Endothelial cell of umbilical vein (primary cell): ENCODE data around the gene CCDC144A. TPM values are rescaled to one million over a fixed set of nuclear protein-coding genes. Genes with fewer than 3 reads are reported as not detected.
"Not testable (repeated sequence)": the region's sequence is repeated elsewhere in the genome, so short reads cannot be mapped to it uniquely, and the experiment has no call there.

Experiments
- BruUV-seq: library from RNA; stranded (reverse); fragments of 400-500 nt; replicated peaks from 2 replicates; lab custom pipeline; 2021; lab: Mats Ljungman, UMichigan
- CTCF ChIA-PET: fragments of 300-600, 350-600 bp; sonication (Branson Sonifier 250); formaldehyde crosslinking; loops from one replicate; lab custom pipeline; 2021; ENCODE audit warnings: antibody characterized with exemption, inconsistent platforms; lab: Charles Lee
- POLR2A ChIA-PET: fragments of 300-600, 350-600 bp; sonication (Branson Sonifier 250); formaldehyde crosslinking; loops from one replicate; lab custom pipeline; 2021; ENCODE audit warnings: antibody characterized with exemption, inconsistent platforms; lab: Charles Lee
- DNase-seq: peaks from one replicate; pipeline ENCODE4 v3.0.0-alpha.2; 2011; ENCODE audit warnings: low read depth, low spot score
- FAIRE-seq: peaks from 2 replicates; lab custom pipeline; 2011; peaks lifted over from hg19 to GRCh38; lab: Jason Lieb, UNC
- H2AFZ ChIP-seq: 2 replicates; pipeline ENCODE4 v1.6.0; 2012; ENCODE audit warnings: low read depth, low read length, control low read depth, inconsistent platforms
- H3K27ac ChIP-seq: 2 replicates; pipeline ENCODE4 v1.5.1; 2011; ENCODE audit warnings: low read depth, mild to moderate bottlenecking, control low read depth, low read length, moderate library complexity; ENCODE audit not compliant: insufficient read depth
- H3K27me3 ChIP-seq, 2 experiments: 2 replicates each; pipeline versions ENCODE4 v1.6.0 to v1.6.1; 2011; ENCODE audit warnings: low read length in 2 of 2, mixed read lengths in 1 of 2; ENCODE audit not compliant: control insufficient read depth in 2 of 2, insufficient read depth in 2 of 2
- H3K36me3 ChIP-seq, 2 experiments: 2 replicates in 1 of 2; 3 replicates in 1 of 2; pipeline ENCODE4 v1.5.1; 2011; ENCODE audit warnings: low read length in 2 of 2, mild to moderate bottlenecking in 1 of 2, moderate library complexity in 1 of 2; ENCODE audit not compliant: control insufficient read depth in 2 of 2, insufficient read depth in 2 of 2; ENCODE audit errors: extremely low read depth in 1 of 2
- H3K4me1 ChIP-seq: 3 replicates; pipeline ENCODE4 v1.5.1; 2011; ENCODE audit warnings: mild to moderate bottlenecking, low read length; ENCODE audit not compliant: control insufficient read depth, insufficient read depth; ENCODE audit errors: extremely low read depth
- H3K4me2 ChIP-seq: 2 replicates; pipeline ENCODE4 v1.6.1; 2011; ENCODE audit warnings: low read length, control low read depth, mixed read lengths; ENCODE audit not compliant: insufficient read depth
- H3K4me3 ChIP-seq, 3 experiments: fragments of 200-600 bp in 1 of 3; sonication (generic), shearing (Covaris generic) in 1 of 3; replicated peaks in 1 of 3; 2 replicates each; pipeline ENCODE4 v1.5.1; 2011 to 2016; ENCODE audit warnings: control low read depth in 3 of 3, low read length in 3 of 3, mild to moderate bottlenecking in 2 of 3, inconsistent platforms in 1 of 3, low read depth in 1 of 3, moderate library complexity in 1 of 3; ENCODE audit not compliant: insufficient read depth in 1 of 3
- H3K79me2 ChIP-seq: 2 replicates; pipeline ENCODE4 v1.6.0; 2012; ENCODE audit warnings: low read length, inconsistent platforms; ENCODE audit not compliant: control insufficient read depth, insufficient read depth
- H3K9ac ChIP-seq: replicated peaks from 2 replicates; pipeline ENCODE3; 2011; ENCODE audit warnings: low read length, control low read depth; ENCODE audit not compliant: insufficient read depth; ENCODE audit errors: extremely low read depth
- H3K9me1 ChIP-seq: replicated peaks from 3 replicates; pipeline ENCODE4 v1.6.0; 2011; ENCODE audit warnings: mild to moderate bottlenecking, low read length; ENCODE audit not compliant: control insufficient read depth, insufficient read depth; ENCODE audit errors: extremely low read depth
- H3K9me3 ChIP-seq: replicated peaks from 2 replicates; pipeline ENCODE4 v1.5.1; 2012; ENCODE audit warnings: low read length, inconsistent platforms; ENCODE audit not compliant: control insufficient read depth, insufficient read depth
- H4K20me1 ChIP-seq: replicated peaks from 2 replicates; pipeline ENCODE3; 2011; ENCODE audit warnings: mild to moderate bottlenecking, low read length; ENCODE audit not compliant: control insufficient read depth, insufficient read depth; ENCODE audit errors: extremely low read depth
- CTCF ChIP-seq, 2 donors: IDR thresholded peaks; 1 replicate in 1 of 2; 2 replicates in 1 of 2; pipeline ENCODE4 v1.5.1; 2011; ENCODE audit warnings: low read length in 2 of 2, mild to moderate bottlenecking in 2 of 2, moderate library complexity in 2 of 2, control low read depth in 1 of 2, inconsistent platforms in 1 of 2, low read depth in 1 of 2; ENCODE audit not compliant: insufficient read depth in 1 of 2; ENCODE audit errors: extremely low read depth in 1 of 2
- EZH2 ChIP-seq: IDR thresholded peaks from 2 replicates; pipeline ENCODE4 v1.6.1; 2012; ENCODE audit warnings: borderline replicate concordance, low read depth, mild to moderate bottlenecking, moderate library complexity, low read length, inconsistent platforms; ENCODE audit not compliant: severe bottlenecking
- JUN ChIP-seq: IDR thresholded peaks from 2 replicates; pipeline ENCODE4 v1.6.1; 2011; ENCODE audit warnings: borderline replicate concordance, low read depth; ENCODE audit not compliant: insufficient read length, insufficient read depth
- MAX ChIP-seq: IDR thresholded peaks from 2 replicates; pipeline ENCODE4 v1.6.1; 2011; ENCODE audit not compliant: insufficient read depth, insufficient read length
- MYC ChIP-seq: IDR thresholded peaks from one replicate; pipeline ENCODE4 v1.6.1; 2011; ENCODE audit warnings: mild to moderate bottlenecking, low read depth, low read length
- POLR2A ChIP-seq: IDR thresholded peaks from 2 replicates; pipeline ENCODE4 v1.6.1; 2012; ENCODE audit warnings: low read depth, mild to moderate bottlenecking, control low read depth, low read length
- dilution Hi-C: fragments of 300-500 bp; cut with MboI; formaldehyde crosslinking; loops from one replicate; pipeline ENCODE4 v1.15.0; 2019; ENCODE audit warnings: low sequenced_read_pairs; ENCODE audit not compliant: extremely low pct_ligation_motif_present
- intact Hi-C: fragments of 100-400 bp; cut with micrococcal nuclease; formaldehyde crosslinking; loops from one replicate; pipeline ENCODE4 v1.10.0; 2022
- polyA plus RNA-seq, 4 experiments: library from polyadenylated mRNA; depleted of rRNA in 3 of 4; stranded (reverse) in 3 of 4; unstranded in 1 of 4; fragments of >200 nt; gene quantifications; 2 replicates each; pipeline versions ENCODE4 v1.2.1 to v1.2.3, GENCODE V29; 2011 to 2012; ENCODE audit warnings: missing spikeins in 1 of 4
- total RNA-seq: library from RNA; stranded (reverse); gene quantifications from 2 replicates; pipeline ENCODE4 v1.2.3, GENCODE V29; 2021

CCDC144A gene
- total and polyA plus RNA-seq, 2 donors (not counting 3 experiments of a cell fraction or from before 2014, with no cell fraction given), result 0.27 to 7.4 TPM

DNA sequence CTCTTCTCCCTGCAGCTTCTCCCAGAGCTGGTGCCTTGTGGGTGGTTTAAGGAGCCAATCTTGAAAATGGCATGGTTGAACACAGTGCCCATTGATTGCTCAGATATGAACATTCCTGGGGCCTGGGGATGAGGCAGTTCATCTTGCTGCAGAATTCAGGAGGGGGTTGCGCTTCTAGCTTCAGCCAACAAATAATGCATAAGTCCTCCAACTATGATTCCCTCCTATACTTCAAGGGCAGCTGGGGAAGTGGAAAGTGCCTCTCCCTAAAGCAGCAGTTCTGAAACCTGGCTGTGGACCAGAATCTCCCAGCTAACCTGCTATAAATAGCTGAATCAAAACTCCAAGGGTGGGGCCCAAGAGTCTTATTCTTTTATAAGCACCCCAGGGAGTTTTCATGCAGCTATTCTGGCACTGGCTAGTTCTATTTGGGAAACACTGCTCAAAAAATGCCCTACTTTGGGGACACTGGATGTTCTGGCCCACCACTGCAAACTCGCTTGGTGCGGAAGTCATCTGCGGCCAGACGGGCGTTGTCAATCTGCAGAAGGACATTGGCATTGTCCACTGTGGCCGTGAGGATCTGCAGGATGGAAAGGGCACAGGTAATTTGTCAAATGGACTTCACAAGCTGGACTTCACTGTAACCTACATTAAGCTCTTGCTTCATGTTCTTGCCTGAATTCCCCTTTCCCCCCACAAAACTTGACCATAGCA lies 130.3 kb downstream of the CCDC144A start:
- dilution Hi-C loops (no loop called here), intact Hi-C loops (no loop called here)
- POLR2A ChIA-PET, result no interaction called here
- Histone ChIP-seq H2AFZ (no peak overlapping the region), H4K20me1 (no peaks in the 10 kb centered on the region), H3K9me1 (no peaks in the 10 kb centered on the region), H3K4me1 (no peaks in the 10 kb centered on the region), H3K27me3 (no peaks in the 10 kb centered on the region), H3K27ac (no peak overlapping the region), H3K4me3 (no peak overlapping the region), H3K79me2 (no peaks in the 10 kb centered on the region), H3K4me2 (no peak overlapping the region), H3K9me3 (no peaks in the 10 kb centered on the region), H3K9ac (no peak overlapping the region), H3K36me3 (no peaks in the 10 kb centered on the region)
- TF ChIP-seq POLR2A, result no peak
- no peak for TF ChIP-seq MAX
- TF ChIP-seq MYC, result no peak
- TF ChIP-seq EZH2, result no peak
- no peak for TF ChIP-seq JUN
- DNase-seq, result no peak
- BruUV-seq, result no TSS peak
- CTCF ChIA-PET, result no interaction called here
- FAIRE-seq, result no peak

- Histone ChIP-seq H3K27me3 (no peaks in the 10 kb centered on the region), H3K79me2 (no peaks in the 10 kb centered on the region), H3K9me3 (no peaks in the 10 kb centered on the region), H3K4me3 (no peak overlapping the region), H3K9me1 (no peaks in the 10 kb centered on the region), H2AFZ (no peak overlapping the region), H3K4me2 (no peak overlapping the region), H3K36me3 (no peaks in the 10 kb centered on the region), H3K27ac (no peak overlapping the region), H3K9ac (no peak overlapping the region), H3K4me1 (no peaks in the 10 kb centered on the region), H4K20me1 (no peaks in the 10 kb centered on the region)
- ChIA-PET CTCF (no interaction called here), POLR2A (no interaction called here)
- no TSS peak for BruUV-seq
- intact Hi-C loops (no loop called here), dilution Hi-C loops (no loop called here)
- TF ChIP-seq CTCF (IDR thresholded peaks at IDR 0.05; ENCODE audit: extremely low read depth in 1 of 2, insufficient read depth in 1 of 2, low read depth in 1 of 2, low read length in 2 of 2) (no peak), MYC (no peak)
- FAIRE-seq, result no peak
- DNase-seq, result no peak
These were observed 131.0 kb downstream of the CCDC144A start for GRCh38 chr17:16820979-16821543.

GRCh38 chr17:16822133-16822532 lies 132.1 kb downstream of the CCDC144A start:
- CTCF ChIA-PET, FAIRE-seq, H3K4me2 ChIP-seq, H4K20me1 ChIP-seq, H3K4me3 ChIP-seq, intact Hi-C loops, DNase-seq, dilution Hi-C loops, H3K36me3 ChIP-seq, H3K27me3 ChIP-seq, H3K9me3 ChIP-seq, H3K4me1 ChIP-seq, H3K27ac ChIP-seq, POLR2A ChIA-PET, H3K79me2 ChIP-seq, BruUV-seq, H3K9me1 ChIP-seq, H2AFZ ChIP-seq, H3K9ac ChIP-seq: not testable (repeated sequence)
